ENCODE data around the gene CD82. TPM values are rescaled to one million over a fixed set of nuclear protein-coding genes. Genes with fewer than 3 reads are reported as not detected.

Gene CD82
- total and polyA plus RNA-seq, 2 of the 8 experiments (the other 6 are each of a cell fraction or from before 2014, with no cell fraction given), result 7.9 to 10.3 TPM

DNA sequence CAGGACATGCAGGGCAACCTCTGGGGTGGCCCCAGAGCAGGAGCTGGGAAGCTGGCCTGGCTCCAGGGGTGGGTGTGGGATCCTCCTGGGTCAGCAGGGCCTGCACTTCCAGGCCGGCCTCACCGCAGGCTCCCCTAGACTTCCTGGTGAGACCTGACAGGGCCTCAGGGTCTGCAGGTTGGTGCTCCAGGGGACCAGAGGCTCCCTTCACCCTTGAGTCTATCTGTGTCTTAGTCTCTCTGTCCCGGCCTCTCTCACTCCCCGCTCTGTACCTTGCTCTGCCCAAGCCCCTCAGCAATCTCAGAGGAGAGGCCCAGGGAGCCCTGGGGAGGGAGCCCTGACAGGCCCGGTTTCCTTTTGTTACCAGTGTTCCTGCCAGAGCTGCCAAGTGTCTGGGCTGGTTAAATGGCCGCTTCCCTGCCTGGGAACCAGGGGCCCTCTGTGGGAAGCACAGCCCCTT is 13.9 kb downstream of the CD82 start:
- no peak for DNase-seq (ENCODE audit: low read depth in 1 of 2, low spot score in 2 of 2)
- WGBS, 2 experiments (ENCODE audit: extremely low coverage in 1 of 2, insufficient coverage in 1 of 2, insufficient read length in 1 of 2, insufficient replicate concordance in 2 of 2, low coverage in 1 of 2, low lambda C conversion rate in 2 of 2, missing lambda C conversion rate in 1 of 2), result 78% methylated on average over 2 of the region's 6 CpGs; no CpG with 5 or more reads in 1 of the 2 experiments
- Histone ChIP-seq H3K4me3 (ENCODE audit: extremely low read depth in 1 of 4, insufficient read depth in 2 of 4, low read depth in 3 of 4, low read length in 4 of 4) (no peak overlapping the region), H3K27ac (ENCODE audit: low read depth, low read length) (no peak overlapping the region), H3K9me3 (ENCODE audit: insufficient read depth in 2 of 2, low read depth in 1 of 2, low read length in 1 of 2) (no peaks in the 10 kb centered on the region), H3K79me2 (ENCODE audit: control insufficient read depth in 1 of 2, insufficient read depth in 2 of 2, low read length in 2 of 2) (no peaks in the 10 kb centered on the region), H3K36me3 (ENCODE audit: control insufficient read depth in 2 of 4, insufficient read depth in 4 of 4, low read length in 3 of 4) (no peaks in the 10 kb centered on the region; a peak in 1 of 8 replicates), H3K79me1 (ENCODE audit: low read depth, low read length) (no peaks in the 10 kb centered on the region; the same call in 1 of the 2 replicates), H4K91ac (replicated peaks; ENCODE audit: insufficient read length, low read length) (no peak overlapping the region), H3K23ac (ENCODE audit: insufficient read length) (no peak overlapping the region), H3K18ac (ENCODE audit: extremely low read depth, low read length) (no peak overlapping the region), H3K4me1 (replicated peaks in 1 of 4; ENCODE audit: control insufficient read depth in 3 of 4, insufficient read depth in 4 of 4, low read length in 3 of 4) (peaks cover 0 to 2% (median 0%) of the 10 kb centered on the region in 4 experiments; a peak in 2 of 7 replicates), H3K23me2 (ENCODE audit: low read depth, low read length) (no peaks in the 10 kb centered on the region), H2BK5ac (ENCODE audit: low read depth, low read length) (no peak overlapping the region), H3K27me3 (replicated peaks in 1 of 4; ENCODE audit: control insufficient read depth in 3 of 4, extremely low read depth in 1 of 4, insufficient read depth in 3 of 4, low read length in 3 of 4) (no peaks in the 10 kb centered on the region), H3K14ac (ENCODE audit: insufficient read length) (no peak overlapping the region), H2BK12ac (ENCODE audit: low read depth, low read length) (no peak overlapping the region), H2BK120ac (replicated peaks; ENCODE audit: low read depth, low read length) (no peak overlapping the region), H3K56ac (replicated peaks; ENCODE audit: insufficient read length, low read depth, low read length) (no peak overlapping the region), H2AK5ac (ENCODE audit: low read depth, low read length) (no peak overlapping the region), H4K5ac (ENCODE audit: insufficient read length, low read depth, low read length) (no peak overlapping the region), H2BK15ac (ENCODE audit: low read length) (no peak overlapping the region), H2AFZ (ENCODE audit: low read length) (no peak overlapping the region), H2BK20ac (ENCODE audit: low read length) (no peak overlapping the region), H3K9ac (replicated peaks in 1 of 4; ENCODE audit: extremely low read depth in 1 of 4, low read depth in 3 of 4, low read length in 3 of 4) (no peak overlapping the region; a peak in 1 of 7 replicates), H4K8ac (ENCODE audit: extremely low read depth, insufficient read depth, low read length) (no peak overlapping the region; the same call in 1 of the 2 replicates), H4K20me1 (replicated peaks in 1 of 2; ENCODE audit: control insufficient read depth in 1 of 2, insufficient read depth in 2 of 2, low read length in 2 of 2) (no peaks in the 10 kb centered on the region), H3K4ac (replicated peaks; ENCODE audit: insufficient read length, low read depth, low read length) (no peak overlapping the region), H3K4me2 (ENCODE audit: insufficient read depth in 1 of 2, low read depth in 2 of 2, low read length in 2 of 2) (no peak overlapping the region)
- FAIRE-seq, result no peak
- ChIA-PET POLR2A (ENCODE audit: partially characterized antibody) (interaction anchor here (1.2 kb wide), 1 partner anchor 9 kb away, joined by 3 read pairs; no protein-coding TSS in a partner anchor), CTCF (ENCODE audit: partially characterized antibody) (interaction anchor here (1.3 to 3.1 kb wide), 3 partner anchors 19 to 22 kb away, joined by 3 to 13 read pairs (median 7); no protein-coding TSS in a partner anchor)
- no peak for TF ChIP-seq SRF (IDR thresholded peaks at IDR 0.05; ENCODE audit: low read depth, low read length)
- TF ChIP-seq SP2 (IDR thresholded peaks at IDR 0.05; ENCODE audit: low read length), result no peak
- no peak for TF ChIP-seq TAF1 (IDR thresholded peaks at IDR 0.05; ENCODE audit: low read depth, low read length)
- no peak for TF ChIP-seq HDAC6 (IDR thresholded peaks at IDR 0.05; ENCODE audit: low read depth, low read length)
- no peak for TF ChIP-seq SIN3A (conservative IDR thresholded peaks at IDR 0.05 in 1 of 2, IDR thresholded peaks at IDR 0.05 in 1 of 2; ENCODE audit: low read depth in 1 of 2, low read length in 2 of 2)
- no peak for TF ChIP-seq BACH1 (IDR thresholded peaks at IDR 0.05; ENCODE audit: low read length)
- TF ChIP-seq JUND (IDR thresholded peaks at IDR 0.05; ENCODE audit: low read length), result no peak
- no peak for TF ChIP-seq TEAD4 (IDR thresholded peaks at IDR 0.05; ENCODE audit: low read depth, low read length)
- TF ChIP-seq CHD2 (IDR thresholded peaks at IDR 0.05; ENCODE audit: low read length), result no peak
- no peak for TF ChIP-seq SP1 (IDR thresholded peaks at IDR 0.05; ENCODE audit: low read depth, low read length)
- TF ChIP-seq RXRA (IDR thresholded peaks at IDR 0.05; ENCODE audit: insufficient read depth, low read depth, low read length), result no peak
- TF ChIP-seq SAP30 (IDR thresholded peaks at IDR 0.05; ENCODE audit: insufficient read depth, insufficient replicate concordance, low read length), result no peak
- TF ChIP-seq RAD21 (IDR thresholded peaks at IDR 0.05 in 1 of 2, conservative IDR thresholded peaks at IDR 0.05 in 1 of 2; ENCODE audit: low read depth in 2 of 2, low read length in 2 of 2), result no peak
